ENCODE data around the gene R3HDML.

The R3HDML gene

DNA sequence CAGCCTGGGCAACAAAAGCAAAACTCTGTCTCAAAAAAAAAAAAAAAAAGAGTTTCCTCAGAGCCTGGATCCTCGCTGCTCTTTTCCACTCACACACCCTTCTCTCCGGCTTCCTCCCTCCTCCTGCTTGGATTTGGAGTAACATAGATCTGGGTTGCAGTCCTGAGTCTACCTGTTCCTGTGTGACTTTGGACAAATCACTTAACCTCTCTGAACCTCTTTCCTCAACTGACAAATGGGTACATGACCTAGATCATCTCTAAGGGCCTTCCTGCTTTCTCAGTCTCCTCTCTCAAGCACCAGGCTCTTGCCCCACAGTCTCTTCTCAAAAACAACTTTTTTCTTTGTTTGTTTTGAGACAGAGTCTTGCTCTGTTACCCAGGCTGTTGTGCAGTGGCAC, 5.6 kb upstream of the R3HDML start:
- DNase-seq (ENCODE audit: low spot score), result no peak
- no peak for TF ChIP-seq CTCF (IDR thresholded peaks at IDR 0.05; ENCODE audit: extremely low read depth, missing control alignments)

- TF ChIP-seq CTCF (IDR thresholded peaks at IDR 0.05; ENCODE audit: extremely low read depth, missing control alignments), result no peak
These were observed 2.5 kb upstream of the R3HDML start for GRCh38 chr20:44334306-44334705.

DNA sequence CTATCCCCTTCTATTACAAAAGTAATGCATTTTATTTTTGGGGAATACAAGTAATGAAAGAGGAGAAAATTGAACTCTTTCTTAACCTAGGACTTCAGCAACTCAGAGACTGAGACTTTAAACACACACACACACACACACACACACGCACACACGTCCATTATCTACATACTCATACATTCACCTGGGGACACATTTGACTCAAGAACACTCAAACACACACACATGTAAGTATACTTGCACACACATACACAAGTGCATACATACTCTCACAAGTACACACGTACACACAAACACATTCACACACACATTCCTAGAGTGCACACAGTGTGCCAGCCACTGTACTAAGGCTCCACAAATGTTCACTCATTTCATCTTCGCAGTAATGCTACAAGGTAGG, 2.1 kb upstream of the R3HDML start:
- no peak for TF ChIP-seq CTCF (IDR thresholded peaks at IDR 0.05; ENCODE audit: extremely low read depth, missing control alignments)
- DNase-seq (ENCODE audit: low spot score), result no peak

More at GRCh38 chr20:44334306-44334705, 2.5 kb upstream of the R3HDML start:
- no peak for DNase-seq (ENCODE audit: low spot score)

DNA sequence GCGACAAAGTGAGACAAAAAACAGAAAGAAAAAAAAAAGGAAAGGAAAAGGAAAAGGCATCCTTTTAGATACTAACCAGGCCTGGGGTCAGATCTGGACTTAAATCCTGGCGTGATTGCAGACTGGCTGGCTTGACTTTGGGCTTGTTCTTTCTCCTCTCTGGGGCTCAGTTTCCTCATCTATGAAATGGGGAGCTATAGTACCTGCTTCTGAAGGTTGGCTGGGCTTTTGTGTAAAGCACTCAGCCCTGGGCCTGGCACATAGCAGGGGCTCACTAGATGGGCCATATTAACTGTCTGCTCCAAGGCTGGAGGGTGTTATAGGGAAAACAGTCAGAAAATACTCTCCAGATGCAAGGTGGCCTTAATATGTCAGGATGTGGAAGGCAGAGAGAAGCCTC, 1.2 kb upstream of the R3HDML start:
- no peak for DNase-seq (ENCODE audit: low spot score)
- TF ChIP-seq CTCF (IDR thresholded peaks at IDR 0.05; ENCODE audit: extremely low read depth, missing control alignments), result no peak

GRCh38 chr20:44336086-44336485, 757 bp upstream of the R3HDML start:
- no peak for DNase-seq (ENCODE audit: low spot score)
- no peak for TF ChIP-seq CTCF (IDR thresholded peaks at IDR 0.05; ENCODE audit: extremely low read depth, missing control alignments)

GRCh38 chr20:44342248-44342647, 5.4 kb downstream of the R3HDML start:
- no peak for DNase-seq (ENCODE audit: low spot score)
- TF ChIP-seq CTCF (IDR thresholded peaks at IDR 0.05; ENCODE audit: extremely low read depth, missing control alignments), result no peak

GRCh38 chr20:44343162-44343675, 6.4 kb downstream of the R3HDML start:
- DNase-seq (ENCODE audit: low spot score), result no peak

More at GRCh38 chr20:44343162-44343675, 6.4 kb downstream of the R3HDML start:
- no peak for TF ChIP-seq CTCF (IDR thresholded peaks at IDR 0.05; ENCODE audit: extremely low read depth, missing control alignments)
